ENCODE measurements around the gene FCGR1A.
"Not testable (repeated sequence)": the region's sequence is repeated elsewhere in the genome, so short reads cannot be mapped to it uniquely, and the experiment has no call there.

Gene FCGR1A

GRCh38 chr1:149782600-149782999 is at the start of gene FCGR1A:
Gene FCGR1A, plus strand, starts transcription at chr1:149782694. Its CDS starts 50 bp downstream, at chr1:149782744.
- H3K4me3 ChIP-seq (IDR thresholded peaks at IDR 0.05; ENCODE audit: insufficient read depth, low read depth, low read length); H3K9ac ChIP-seq; H3K36me3 ChIP-seq (ENCODE audit: insufficient read depth); H3K4me2 ChIP-seq; H2AFZ ChIP-seq (ENCODE audit: low read depth); H3K27me3 ChIP-seq (ENCODE audit: insufficient read depth, low read depth); H4K20me1 ChIP-seq (ENCODE audit: insufficient read depth); H3K79me2 ChIP-seq (ENCODE audit: insufficient read depth, low read depth): not testable (repeated sequence)
- Histone ChIP-seq H3K27ac (peak within 1 kb of the TSS; percentile 5), H3K4me1 (ENCODE audit: low read depth, poor library complexity, severe bottlenecking) (peaks cover 12% of the 10 kb centered on the region)

GRCh38 chr1:149732781-149733180 is 49.7 kb upstream of the FCGR1A start:
- H4K20me1 ChIP-seq (ENCODE audit: insufficient read depth); H3K4me3 ChIP-seq (IDR thresholded peaks at IDR 0.05; ENCODE audit: insufficient read depth, low read depth, low read length); H3K27me3 ChIP-seq (ENCODE audit: insufficient read depth, low read depth); H3K9ac ChIP-seq; H3K4me1 ChIP-seq (ENCODE audit: low read depth, poor library complexity, severe bottlenecking); H2AFZ ChIP-seq (ENCODE audit: low read depth); H3K79me2 ChIP-seq (ENCODE audit: insufficient read depth, low read depth); H3K36me3 ChIP-seq (ENCODE audit: insufficient read depth); H3K27ac ChIP-seq; H3K4me2 ChIP-seq: not testable (repeated sequence)

- H3K27ac ChIP-seq; H3K4me3 ChIP-seq (IDR thresholded peaks at IDR 0.05; ENCODE audit: insufficient read depth, low read depth, low read length); H3K4me2 ChIP-seq; H3K4me1 ChIP-seq (ENCODE audit: low read depth, poor library complexity, severe bottlenecking); H3K79me2 ChIP-seq (ENCODE audit: insufficient read depth, low read depth); H3K36me3 ChIP-seq (ENCODE audit: insufficient read depth); H3K27me3 ChIP-seq (ENCODE audit: insufficient read depth, low read depth); H2AFZ ChIP-seq (ENCODE audit: low read depth); H4K20me1 ChIP-seq (ENCODE audit: insufficient read depth); H3K9ac ChIP-seq: not testable (repeated sequence)
These were observed 47.8 kb upstream of the FCGR1A start for GRCh38 chr1:149734692-149735091.

DNA sequence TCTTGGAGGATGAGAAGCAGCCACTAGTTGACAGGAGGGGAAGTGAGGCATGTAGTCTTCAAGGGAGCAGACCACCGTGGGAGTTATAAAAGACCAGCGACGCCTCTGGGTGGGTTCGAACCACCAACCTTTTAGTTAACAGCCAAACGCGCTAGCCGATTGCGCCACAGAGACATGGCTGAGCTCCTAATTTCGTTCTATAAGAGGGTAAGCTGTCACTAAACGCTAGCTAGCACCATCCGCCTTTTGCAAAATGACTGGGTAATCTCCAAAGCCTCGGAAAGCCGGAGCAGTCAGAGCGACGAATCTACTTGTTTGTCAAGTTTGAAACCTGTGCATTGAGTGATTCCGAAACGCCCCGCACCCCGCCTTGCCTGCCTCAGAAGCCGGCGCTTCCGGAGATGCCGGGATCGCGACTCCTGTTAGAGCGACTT is 42.3 kb upstream of the FCGR1A start:
- H4K20me1 ChIP-seq (ENCODE audit: insufficient read depth); H3K36me3 ChIP-seq (ENCODE audit: insufficient read depth); H3K4me2 ChIP-seq; H3K27me3 ChIP-seq (ENCODE audit: insufficient read depth, low read depth); H3K9ac ChIP-seq; H3K4me1 ChIP-seq (ENCODE audit: low read depth, poor library complexity, severe bottlenecking); H3K79me2 ChIP-seq (ENCODE audit: insufficient read depth, low read depth); H3K4me3 ChIP-seq (IDR thresholded peaks at IDR 0.05; ENCODE audit: insufficient read depth, low read depth, low read length): not testable (repeated sequence)
- peak overlapping the region; percentile 34; the same call in 1 of the 2 replicates for H3K27ac ChIP-seq
- peak overlapping the region; percentile 32; the same call in 1 of the 2 replicates for H2AFZ ChIP-seq (ENCODE audit: low read depth)

- not testable (repeated sequence) for H3K4me1 ChIP-seq (ENCODE audit: low read depth, poor library complexity, severe bottlenecking); H3K79me2 ChIP-seq (ENCODE audit: insufficient read depth, low read depth); H3K4me2 ChIP-seq; H3K4me3 ChIP-seq (IDR thresholded peaks at IDR 0.05; ENCODE audit: insufficient read depth, low read depth, low read length); H4K20me1 ChIP-seq (ENCODE audit: insufficient read depth); H3K27me3 ChIP-seq (ENCODE audit: insufficient read depth, low read depth); H3K9ac ChIP-seq; H3K36me3 ChIP-seq (ENCODE audit: insufficient read depth)
- Histone ChIP-seq H3K27ac (peak overlapping the region; percentile 34; the same call in 1 of the 2 replicates), H2AFZ (ENCODE audit: low read depth) (peak overlapping the region; percentile 32; the same call in 1 of the 2 replicates)
These were observed 41.8 kb upstream of the FCGR1A start for GRCh38 chr1:149740590-149741230.

GRCh38 chr1:149741914-149742313 is 40.6 kb upstream of the FCGR1A start:
- not testable (repeated sequence) for H3K27me3 ChIP-seq (ENCODE audit: insufficient read depth, low read depth); H3K27ac ChIP-seq; H3K36me3 ChIP-seq (ENCODE audit: insufficient read depth); H4K20me1 ChIP-seq (ENCODE audit: insufficient read depth); H3K9ac ChIP-seq; H3K4me1 ChIP-seq (ENCODE audit: low read depth, poor library complexity, severe bottlenecking); H3K79me2 ChIP-seq (ENCODE audit: insufficient read depth, low read depth); H3K4me3 ChIP-seq (IDR thresholded peaks at IDR 0.05; ENCODE audit: insufficient read depth, low read depth, low read length); H3K4me2 ChIP-seq; H2AFZ ChIP-seq (ENCODE audit: low read depth)

GRCh38 chr1:149746463-149747356 is 35.8 kb upstream of the FCGR1A start:
- H3K4me1 ChIP-seq (ENCODE audit: low read depth, poor library complexity, severe bottlenecking); H3K4me2 ChIP-seq; H3K4me3 ChIP-seq (IDR thresholded peaks at IDR 0.05; ENCODE audit: insufficient read depth, low read depth, low read length); H2AFZ ChIP-seq (ENCODE audit: low read depth); H4K20me1 ChIP-seq (ENCODE audit: insufficient read depth); H3K9ac ChIP-seq; H3K36me3 ChIP-seq (ENCODE audit: insufficient read depth); H3K27me3 ChIP-seq (ENCODE audit: insufficient read depth, low read depth); H3K79me2 ChIP-seq (ENCODE audit: insufficient read depth, low read depth); H3K27ac ChIP-seq: not testable (repeated sequence)

DNA sequence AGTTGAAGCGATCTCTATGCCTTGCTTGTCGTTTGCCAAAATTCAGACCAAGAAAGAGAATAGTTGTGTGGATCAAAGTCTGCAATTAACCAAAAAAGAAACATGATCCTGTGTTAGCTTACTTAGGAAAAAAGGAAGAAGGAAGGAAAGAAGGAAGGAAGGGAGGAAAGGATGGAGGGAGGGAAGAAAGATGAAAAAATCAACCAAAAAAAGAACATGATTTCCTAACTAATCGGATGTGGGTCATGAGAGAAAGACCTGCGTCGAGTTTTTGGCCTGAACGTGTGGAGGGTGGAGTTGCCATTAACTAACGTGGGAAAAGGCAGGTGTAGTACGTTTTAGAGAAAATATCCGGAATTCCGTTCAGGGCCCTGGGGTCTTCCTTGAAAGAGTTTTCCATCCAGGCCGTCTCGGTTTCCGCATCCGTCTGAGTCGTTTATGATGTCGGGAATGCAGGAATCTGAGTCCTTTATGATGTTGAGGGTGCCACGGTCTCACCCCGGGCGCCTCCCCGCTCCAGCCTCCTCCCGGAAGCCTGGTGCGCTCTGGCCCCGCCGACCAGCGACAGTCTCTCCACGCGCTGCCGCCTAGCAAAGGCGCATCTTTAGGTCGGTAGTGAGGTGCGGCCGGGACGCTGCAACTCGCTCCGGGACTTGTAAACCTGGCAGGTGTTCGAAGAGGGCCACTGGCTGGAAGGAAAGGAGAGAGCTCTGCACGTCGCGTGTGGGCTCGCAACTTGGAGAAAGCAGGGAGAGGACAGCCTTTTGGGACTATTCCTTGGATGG is 34.9 kb upstream of the FCGR1A start:
- H3K27ac ChIP-seq; H4K20me1 ChIP-seq (ENCODE audit: insufficient read depth); H2AFZ ChIP-seq (ENCODE audit: low read depth); H3K27me3 ChIP-seq (ENCODE audit: insufficient read depth, low read depth); H3K36me3 ChIP-seq (ENCODE audit: insufficient read depth); H3K4me3 ChIP-seq (IDR thresholded peaks at IDR 0.05; ENCODE audit: insufficient read depth, low read depth, low read length); H3K79me2 ChIP-seq (ENCODE audit: insufficient read depth, low read depth); H3K9ac ChIP-seq; H3K4me1 ChIP-seq (ENCODE audit: low read depth, poor library complexity, severe bottlenecking); H3K4me2 ChIP-seq: not testable (repeated sequence)

DNA sequence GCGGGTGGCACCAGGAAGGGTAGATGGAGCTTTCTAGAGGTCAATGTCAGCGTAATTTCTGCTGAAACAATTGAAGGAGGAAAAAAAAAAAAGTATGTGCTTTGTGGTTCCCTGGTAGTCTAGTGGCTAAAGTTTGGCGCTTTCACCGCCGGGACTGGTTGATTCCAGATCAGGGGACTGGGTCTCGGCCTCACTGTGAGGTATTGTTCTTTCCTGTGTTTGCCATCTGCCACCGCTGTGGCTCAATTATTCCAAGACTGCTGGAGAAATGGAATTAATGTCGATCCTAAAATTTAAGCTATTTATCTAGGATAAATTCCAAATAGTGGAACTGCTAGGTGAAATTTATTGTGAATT is 34.4 kb upstream of the FCGR1A start:
- H3K4me3 ChIP-seq (IDR thresholded peaks at IDR 0.05; ENCODE audit: insufficient read depth, low read depth, low read length); H4K20me1 ChIP-seq (ENCODE audit: insufficient read depth); H3K79me2 ChIP-seq (ENCODE audit: insufficient read depth, low read depth); H3K27me3 ChIP-seq (ENCODE audit: insufficient read depth, low read depth); H3K36me3 ChIP-seq (ENCODE audit: insufficient read depth); H3K27ac ChIP-seq; H3K4me2 ChIP-seq; H3K4me1 ChIP-seq (ENCODE audit: low read depth, poor library complexity, severe bottlenecking); H3K9ac ChIP-seq; H2AFZ ChIP-seq (ENCODE audit: low read depth): not testable (repeated sequence)

GRCh38 chr1:149750562-149750961 is 31.9 kb upstream of the FCGR1A start:
- not testable (repeated sequence) for H3K36me3 ChIP-seq (ENCODE audit: insufficient read depth); H3K4me2 ChIP-seq; H3K4me3 ChIP-seq (IDR thresholded peaks at IDR 0.05; ENCODE audit: insufficient read depth, low read depth, low read length); H3K27ac ChIP-seq; H4K20me1 ChIP-seq (ENCODE audit: insufficient read depth); H3K4me1 ChIP-seq (ENCODE audit: low read depth, poor library complexity, severe bottlenecking); H3K27me3 ChIP-seq (ENCODE audit: insufficient read depth, low read depth); H3K9ac ChIP-seq; H2AFZ ChIP-seq (ENCODE audit: low read depth); H3K79me2 ChIP-seq (ENCODE audit: insufficient read depth, low read depth)

Data from KMS-11 (cell line).